ENCODE measurements around the gene VIM. TPM values are rescaled to one million over a fixed set of nuclear protein-coding genes. Genes with fewer than 3 reads are reported as not detected.

Gene VIM
- total and polyA plus RNA-seq, 10 of the 15 experiments (the other 5 are each of a cell fraction or from before 2014, with no cell fraction given): 44.2 to 287 (median 188) TPM

DNA sequence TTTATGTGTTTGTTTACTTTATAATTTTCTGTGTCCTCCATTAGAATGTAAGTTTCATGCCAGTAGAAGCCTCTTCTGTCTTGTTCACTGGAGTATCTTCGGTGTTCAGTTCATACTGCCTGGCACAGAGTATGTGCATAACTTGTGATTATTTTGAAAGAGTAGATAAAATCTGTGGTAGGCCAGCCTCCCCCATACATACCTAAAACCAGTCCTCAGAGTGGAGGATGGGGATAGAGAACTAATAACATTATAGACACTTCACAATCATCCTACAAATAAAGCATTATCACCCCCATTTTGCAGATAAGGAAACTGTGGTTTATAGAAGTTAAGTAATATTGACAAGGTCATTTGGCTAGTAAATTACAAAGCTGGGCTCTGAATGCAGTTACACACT, 28.0 kb downstream of the VIM start (continued):
- TF ChIP-seq, protein P1, sequence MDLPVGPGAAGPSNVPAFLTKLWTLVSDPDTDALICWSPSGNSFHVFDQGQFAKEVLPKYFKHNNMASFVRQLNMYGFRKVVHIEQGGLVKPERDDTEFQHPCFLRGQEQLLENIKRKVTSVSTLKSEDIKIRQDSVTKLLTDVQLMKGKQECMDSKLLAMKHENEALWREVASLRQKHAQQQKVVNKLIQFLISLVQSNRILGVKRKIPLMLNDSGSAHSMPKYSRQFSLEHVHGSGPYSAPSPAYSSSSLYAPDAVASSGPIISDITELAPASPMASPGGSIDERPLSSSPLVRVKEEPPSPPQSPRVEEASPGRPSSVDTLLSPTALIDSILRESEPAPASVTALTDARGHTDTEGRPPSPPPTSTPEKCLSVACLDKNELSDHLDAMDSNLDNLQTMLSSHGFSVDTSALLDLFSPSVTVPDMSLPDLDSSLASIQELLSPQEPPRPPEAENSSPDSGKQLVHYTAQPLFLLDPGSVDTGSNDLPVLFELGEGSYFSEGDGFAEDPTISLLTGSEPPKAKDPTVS (IDR thresholded peaks at IDR 0.05; ENCODE audit: low read depth, low read length): no peak
- TF ChIP-seq, protein P2, sequence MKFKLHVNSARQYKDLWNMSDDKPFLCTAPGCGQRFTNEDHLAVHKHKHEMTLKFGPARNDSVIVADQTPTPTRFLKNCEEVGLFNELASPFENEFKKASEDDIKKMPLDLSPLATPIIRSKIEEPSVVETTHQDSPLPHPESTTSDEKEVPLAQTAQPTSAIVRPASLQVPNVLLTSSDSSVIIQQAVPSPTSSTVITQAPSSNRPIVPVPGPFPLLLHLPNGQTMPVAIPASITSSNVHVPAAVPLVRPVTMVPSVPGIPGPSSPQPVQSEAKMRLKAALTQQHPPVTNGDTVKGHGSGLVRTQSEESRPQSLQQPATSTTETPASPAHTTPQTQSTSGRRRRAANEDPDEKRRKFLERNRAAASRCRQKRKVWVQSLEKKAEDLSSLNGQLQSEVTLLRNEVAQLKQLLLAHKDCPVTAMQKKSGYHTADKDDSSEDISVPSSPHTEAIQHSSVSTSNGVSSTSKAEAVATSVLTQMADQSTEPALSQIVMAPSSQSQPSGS (IDR thresholded peaks at IDR 0.05; ENCODE audit: low read length): no peak

DNA sequence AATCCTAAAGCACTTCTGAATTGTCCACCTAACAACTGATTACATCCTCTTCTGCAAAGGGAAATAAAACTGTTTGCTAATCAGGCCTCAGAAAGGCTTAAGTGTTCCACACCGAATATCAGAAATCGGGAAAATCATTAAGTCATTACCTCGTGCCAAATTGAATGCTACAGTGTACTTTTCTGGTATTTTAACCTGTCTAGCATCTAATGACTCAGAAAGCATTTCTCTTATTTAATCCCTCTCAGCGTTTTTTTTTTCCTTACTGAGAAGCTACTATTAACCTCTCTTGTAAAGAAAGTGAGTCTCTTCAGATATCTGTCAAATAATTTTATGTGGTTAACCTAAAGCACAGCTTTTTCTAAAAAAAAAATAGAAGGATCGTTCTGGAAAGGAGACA, 28.6 kb downstream of the VIM start:
- Histone ChIP-seq H4K20me1 (ENCODE audit: control insufficient read depth, insufficient read depth) (no peaks in the 10 kb centered on the region), H3K4me2 (ENCODE audit: control insufficient read depth, insufficient read depth) (no peak overlapping the region), H3K36me3 (ENCODE audit: control insufficient read depth in 2 of 2, insufficient read depth in 2 of 2, low read length in 1 of 2) (no peaks in the 10 kb centered on the region), H3K4me3 (no peak overlapping the region), H3K4me1 (ENCODE audit: control insufficient read depth, insufficient read depth, low read length) (no peaks in the 10 kb centered on the region), H3K27ac (ENCODE audit: control insufficient read depth, insufficient read depth) (no peak overlapping the region), H3K79me2 (ENCODE audit: control insufficient read depth, insufficient read depth, low read length) (no peaks in the 10 kb centered on the region), H2AFZ (ENCODE audit: control insufficient read depth, low read depth, low read length) (no peak overlapping the region), H3K9ac (ENCODE audit: control insufficient read depth, insufficient read depth, low read length) (no peak overlapping the region), H3K9me3 (replicated peaks; ENCODE audit: control insufficient read depth, insufficient read depth, low read length) (no peaks in the 10 kb centered on the region; the same call in 2 of the 3 replicates), H3K27me3 (replicated peaks in 1 of 2; ENCODE audit: control insufficient read depth in 2 of 2, insufficient read depth in 2 of 2, low read length in 1 of 2) (no peaks in the 10 kb centered on the region)
- in situ Hi-C loops (cut with MboI): loop anchor here (5.0 to 25.0 kb wide), 2 partner anchors 409 to 1369 kb away; no protein-coding TSS in a partner anchor
- no TSS peak for BruUV-seq (replicated peaks)
- FAIRE-seq (no peak), DNase-seq (ENCODE audit: low read depth, low spot score) (no peak), ATAC-seq (no peak)
- SMC1A ChIA-PET (ENCODE audit: uncharacterized antibody, unreplicated experiment): interaction anchor here (0.6 to 1.6 kb wide), 15 partner anchors 11 to 439 kb away, joined by 3 to 7 read pairs (median 3); partner anchors contain the start of gene RSU1
- RAD21 ChIA-PET (ENCODE audit: unreplicated experiment): interaction anchor here (0.9 to 1.8 kb wide), 9 partner anchors 9 to 1353 kb away, joined by 3 to 8 read pairs (median 3); partner anchors contain the start of gene RSU1
- POLR2A ChIA-PET: interaction anchor here (0.6 kb wide), 1 partner anchor 412 kb away, joined by 3 read pairs; no protein-coding TSS in a partner anchor
- 41% methylated on average over 5 of the region's 5 CpGs for WGBS (ENCODE audit: insufficient coverage, insufficient replicate concordance, low lambda C conversion rate, missing lambda C conversion rate)
- CTCF ChIA-PET: interaction anchor here (0.6 to 1.9 kb wide), 25 partner anchors 11 to 429 kb away, joined by 3 to 18 read pairs (median 4); no protein-coding TSS in a partner anchor
- intact Hi-C loops (cut with micrococcal nuclease; ENCODE audit: unreplicated experiment): loop anchor here (1.0 to 10.0 kb wide), 5 partner anchors 132 to 1352 kb away; partner anchors contain the start of gene CUBN
- TF ChIP-seq, protein P1 (IDR thresholded peaks at IDR 0.05; ENCODE audit: low read depth, low read length): no peak
- no peak for TF ChIP-seq PAX5 (IDR thresholded peaks at IDR 0.05; ENCODE audit: borderline replicate concordance, low read depth, low read length)
- no peak for TF ChIP-seq BHLHE40 (IDR thresholded peaks at IDR 0.05; ENCODE audit: borderline replicate concordance in 1 of 2, low read depth in 2 of 2, low read length in 1 of 2)
- no peak for TF ChIP-seq ZNF24 (IDR thresholded peaks at IDR 0.05)
- TF ChIP-seq ZBED1 (IDR thresholded peaks at IDR 0.05; ENCODE audit: borderline replicate concordance): no peak
- TF ChIP-seq, protein P3, sequence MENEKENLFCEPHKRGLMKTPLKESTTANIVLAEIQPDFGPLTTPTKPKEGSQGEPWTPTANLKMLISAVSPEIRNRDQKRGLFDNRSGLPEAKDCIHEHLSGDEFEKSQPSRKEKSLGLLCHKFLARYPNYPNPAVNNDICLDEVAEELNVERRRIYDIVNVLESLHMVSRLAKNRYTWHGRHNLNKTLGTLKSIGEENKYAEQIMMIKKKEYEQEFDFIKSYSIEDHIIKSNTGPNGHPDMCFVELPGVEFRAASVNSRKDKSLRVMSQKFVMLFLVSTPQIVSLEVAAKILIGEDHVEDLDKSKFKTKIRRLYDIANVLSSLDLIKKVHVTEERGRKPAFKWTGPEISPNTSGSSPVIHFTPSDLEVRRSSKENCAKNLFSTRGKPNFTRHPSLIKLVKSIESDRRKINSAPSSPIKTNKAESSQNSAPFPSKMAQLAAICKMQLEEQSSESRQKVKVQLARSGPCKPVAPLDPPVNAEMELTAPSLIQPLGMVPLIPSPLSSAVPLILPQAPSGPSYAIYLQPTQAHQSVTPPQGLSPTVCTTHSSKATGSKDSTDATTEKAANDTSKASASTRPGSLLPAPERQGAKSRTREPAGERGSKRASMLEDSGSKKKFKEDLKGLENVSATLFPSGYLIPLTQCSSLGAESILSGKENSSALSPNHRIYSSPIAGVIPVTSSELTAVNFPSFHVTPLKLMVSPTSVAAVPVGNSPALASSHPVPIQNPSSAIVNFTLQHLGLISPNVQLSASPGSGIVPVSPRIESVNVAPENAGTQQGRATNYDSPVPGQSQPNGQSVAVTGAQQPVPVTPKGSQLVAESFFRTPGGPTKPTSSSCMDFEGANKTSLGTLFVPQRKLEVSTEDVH (IDR thresholded peaks at IDR 0.05; ENCODE audit: low read depth, partially characterized antibody): no peak
- TF ChIP-seq, protein P4, sequence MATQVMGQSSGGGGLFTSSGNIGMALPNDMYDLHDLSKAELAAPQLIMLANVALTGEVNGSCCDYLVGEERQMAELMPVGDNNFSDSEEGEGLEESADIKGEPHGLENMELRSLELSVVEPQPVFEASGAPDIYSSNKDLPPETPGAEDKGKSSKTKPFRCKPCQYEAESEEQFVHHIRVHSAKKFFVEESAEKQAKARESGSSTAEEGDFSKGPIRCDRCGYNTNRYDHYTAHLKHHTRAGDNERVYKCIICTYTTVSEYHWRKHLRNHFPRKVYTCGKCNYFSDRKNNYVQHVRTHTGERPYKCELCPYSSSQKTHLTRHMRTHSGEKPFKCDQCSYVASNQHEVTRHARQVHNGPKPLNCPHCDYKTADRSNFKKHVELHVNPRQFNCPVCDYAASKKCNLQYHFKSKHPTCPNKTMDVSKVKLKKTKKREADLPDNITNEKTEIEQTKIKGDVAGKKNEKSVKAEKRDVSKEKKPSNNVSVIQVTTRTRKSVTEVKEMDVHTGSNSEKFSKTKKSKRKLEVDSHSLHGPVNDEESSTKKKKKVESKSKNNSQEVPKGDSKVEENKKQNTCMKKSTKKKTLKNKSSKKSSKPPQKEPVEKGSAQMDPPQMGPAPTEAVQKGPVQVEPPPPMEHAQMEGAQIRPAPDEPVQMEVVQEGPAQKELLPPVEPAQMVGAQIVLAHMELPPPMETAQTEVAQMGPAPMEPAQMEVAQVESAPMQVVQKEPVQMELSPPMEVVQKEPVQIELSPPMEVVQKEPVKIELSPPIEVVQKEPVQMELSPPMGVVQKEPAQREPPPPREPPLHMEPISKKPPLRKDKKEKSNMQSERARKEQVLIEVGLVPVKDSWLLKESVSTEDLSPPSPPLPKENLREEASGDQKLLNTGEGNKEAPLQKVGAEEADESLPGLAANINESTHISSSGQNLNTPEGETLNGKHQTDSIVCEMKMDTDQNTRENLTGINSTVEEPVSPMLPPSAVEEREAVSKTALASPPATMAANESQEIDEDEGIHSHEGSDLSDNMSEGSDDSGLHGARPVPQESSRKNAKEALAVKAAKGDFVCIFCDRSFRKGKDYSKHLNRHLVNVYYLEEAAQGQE (IDR thresholded peaks at IDR 0.05; ENCODE audit: low read depth, low read length): no peak
- no peak for TF ChIP-seq TCF3 (IDR thresholded peaks at IDR 0.05; ENCODE audit: borderline replicate concordance, insufficient read depth, low read depth, low read length)
